ENCODE measurements around the gene PPM1E.

- no peak for TF ChIP-seq CTCF (IDR thresholded peaks at IDR 0.05)
- TF ChIP-seq POLR2A (IDR thresholded peaks at IDR 0.05), result no peak
Observed at GRCh38 chr17:58722274-58722673, 33.4 kb upstream of the PPM1E start.

Data from right lobe of liver (tissue), 4 donors.